ENCODE results near the gene ZNF319.
A peak's percentile ranks its signal among the peaks of the same experiment; 100 is the strongest.

ZNF319 gene

GRCh38 chr16:58034128-58034685, 33.7 kb upstream of the ZNF319 start:
- Histone ChIP-seq H3K27me3 (no peaks in the 10 kb centered on the region), H3K36me3 (no peaks in the 10 kb centered on the region), H3K4me1 (peaks cover 26% of the 10 kb centered on the region), H3K9me3 (no peaks in the 10 kb centered on the region), H3K4me3 (ENCODE audit: low read depth, low read length) (no peak overlapping the region)
- TF ChIP-seq CTCF (IDR thresholded peaks at IDR 0.05; ENCODE audit: low read depth, low read length), result no peak
- no peak for DNase-seq

- no peaks in the 10 kb centered on the region for H3K36me3 ChIP-seq
- peak overlapping the region; percentile 21 for H3K4me3 ChIP-seq (ENCODE audit: low read depth, low read length)
- DNase-seq, result peak; percentile 93
These were observed 32.3 kb upstream of the ZNF319 start for GRCh38 chr16:58032710-58033293.

GRCh38 chr16:58031016-58031800, 30.7 kb upstream of the ZNF319 start:
- no peak for TF ChIP-seq CTCF (IDR thresholded peaks at IDR 0.05; ENCODE audit: low read depth, low read length)
- Histone ChIP-seq H3K27me3 (peaks cover 13% of the 10 kb centered on the region), H3K36me3 (no peaks in the 10 kb centered on the region), H3K9me3 (no peaks in the 10 kb centered on the region), H3K4me3 (ENCODE audit: low read depth, low read length) (no peak overlapping the region), H3K4me1 (peaks cover 26% of the 10 kb centered on the region)
- DNase-seq, result no peak

More at GRCh38 chr16:58032710-58033293, 32.3 kb upstream of the ZNF319 start:
- no peaks in the 10 kb centered on the region for H3K9me3 ChIP-seq
- TF ChIP-seq CTCF (IDR thresholded peaks at IDR 0.05; ENCODE audit: low read depth, low read length), result no peak
- H3K27me3 ChIP-seq, result no peaks in the 10 kb centered on the region; the same call in 1 of the 2 replicates
- H3K4me1 ChIP-seq, result peaks cover 26% of the 10 kb centered on the region

GRCh38 chr16:58030136-58030840, 29.8 kb upstream of the ZNF319 start:
- DNase-seq, result no peak

GRCh38 chr16:58029410-58029809, 28.9 kb upstream of the ZNF319 start:
- H3K4me3 ChIP-seq (ENCODE audit: low read depth, low read length), result no peak overlapping the region
- TF ChIP-seq CTCF (IDR thresholded peaks at IDR 0.05; ENCODE audit: low read depth, low read length), result no peak
- no peak for DNase-seq
- H3K27me3 ChIP-seq, result peaks cover 31% of the 10 kb centered on the region
- peaks cover 20% of the 10 kb centered on the region for H3K4me1 ChIP-seq
- no peaks in the 10 kb centered on the region for H3K9me3 ChIP-seq
- no peaks in the 10 kb centered on the region for H3K36me3 ChIP-seq

More at GRCh38 chr16:58030136-58030840, 29.8 kb upstream of the ZNF319 start:
- TF ChIP-seq CTCF (IDR thresholded peaks at IDR 0.05; ENCODE audit: low read depth, low read length), result no peak
- Histone ChIP-seq H3K4me1 (peaks cover 21% of the 10 kb centered on the region), H3K4me3 (ENCODE audit: low read depth, low read length) (no peak overlapping the region), H3K27me3 (peaks cover 23% of the 10 kb centered on the region), H3K9me3 (no peaks in the 10 kb centered on the region), H3K36me3 (no peaks in the 10 kb centered on the region)

All from BE2C (cell line).